Measurements from ENCODE around the gene CLASP2.

- TF ChIP-seq CTCF (IDR thresholded peaks at IDR 0.05; ENCODE audit: insufficient read depth, low read depth, low read length), result no peak
- TF ChIP-seq EZH2 (IDR thresholded peaks at IDR 0.05; ENCODE audit: insufficient read depth, low read length), result no peak
Measured at GRCh38 chr3:33658621-33658990, 59.4 kb downstream of the CLASP2 start.
